Activated naive CD8-positive, alpha-beta T cell treated with anti-CD3 and anti-CD28 coated beads for 36 hours (primary cell): ENCODE measurements around the gene UBALD2. TPM values are rescaled to one million over a fixed set of nuclear protein-coding genes. Genes with fewer than 3 reads are reported as not detected.
"Not testable (repeated sequence)": the region's sequence is repeated elsewhere in the genome, so short reads cannot be mapped to it uniquely, and the experiment has no call there.

Experiments
- DNase-seq: peaks from one replicate; pipeline ENCODE4 v3.0.0; 2021
- H3K27ac Mint-ChIP-seq: one replicate; pipeline ENCODE4 v1.8.0; 2022; ENCODE audit warnings: mild to moderate bottlenecking, moderate library complexity, mixed read lengths
- H3K27me3 Mint-ChIP-seq: one replicate; pipeline ENCODE4 v1.8.0; 2022; ENCODE audit warnings: mild to moderate bottlenecking, mixed read lengths
- H3K36me3 Mint-ChIP-seq: one replicate; pipeline ENCODE4 v1.8.0; 2021; ENCODE audit warnings: mild to moderate bottlenecking, mixed read lengths
- H3K4me1 Mint-ChIP-seq: one replicate; pipeline ENCODE4 v1.8.0; 2021; ENCODE audit warnings: mixed read lengths
- H3K4me3 Mint-ChIP-seq: one replicate; pipeline ENCODE4 v1.8.0; 2022; ENCODE audit warnings: mild to moderate bottlenecking, moderate library complexity, mixed read lengths
- H3K9me3 Mint-ChIP-seq: one replicate; pipeline ENCODE4 v1.8.0; 2022; ENCODE audit warnings: mixed read lengths
- total RNA-seq, 2 experiments: library from RNA; stranded (reverse); gene quantifications; one replicate each; pipeline ENCODE4 v1.2.3, GENCODE V29; 2021

Gene UBALD2
- total RNA-seq, 2 experiments from 2014 or later: 262 to 268 TPM

DNA sequence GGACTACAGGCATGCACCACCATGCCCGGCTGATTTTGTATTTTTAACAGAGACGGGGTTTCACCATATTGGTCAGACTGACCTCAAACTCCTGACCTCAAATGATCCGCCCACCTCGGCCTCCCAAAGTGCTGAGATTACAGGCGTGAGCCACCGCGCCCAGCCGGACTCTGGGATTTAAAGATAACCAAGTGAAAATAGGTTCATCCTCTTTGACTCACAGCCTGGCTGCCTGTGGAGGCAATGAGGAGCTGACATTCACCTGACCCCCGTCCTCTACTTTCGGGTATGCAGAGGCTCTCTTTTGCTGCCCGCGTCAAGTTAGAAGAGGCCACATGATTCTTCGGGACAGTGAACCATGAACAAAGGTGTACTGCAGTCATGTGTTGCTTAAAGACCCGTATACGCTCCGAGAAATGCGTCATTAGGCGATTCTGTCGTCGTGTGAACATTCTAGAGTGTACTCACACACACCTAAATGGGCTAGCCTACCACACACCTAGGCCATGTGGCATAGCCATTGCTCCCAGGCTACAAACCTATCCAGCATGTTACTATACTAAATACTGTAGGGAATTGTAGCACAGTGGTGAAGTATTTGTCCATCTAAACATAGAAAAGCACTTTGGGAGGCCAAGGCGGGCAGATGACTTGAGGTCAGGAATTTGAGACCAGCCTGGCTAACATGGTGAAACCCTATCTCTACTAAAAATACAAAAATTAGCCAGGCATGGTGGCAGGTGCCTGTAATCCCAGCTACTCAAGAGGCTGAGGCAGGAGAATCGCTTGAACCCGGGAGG lies 12.0 kb upstream of the UBALD2 start:
- H3K9me3 Mint-ChIP-seq, H3K27me3 Mint-ChIP-seq, DNase-seq, H3K36me3 Mint-ChIP-seq: not testable (repeated sequence)
- Mint-ChIP-seq H3K27ac (peak overlapping the region; percentile 94), H3K4me1 (peaks cover 46% of the 10 kb centered on the region), H3K4me3 (peak overlapping the region; percentile 66)

DNA sequence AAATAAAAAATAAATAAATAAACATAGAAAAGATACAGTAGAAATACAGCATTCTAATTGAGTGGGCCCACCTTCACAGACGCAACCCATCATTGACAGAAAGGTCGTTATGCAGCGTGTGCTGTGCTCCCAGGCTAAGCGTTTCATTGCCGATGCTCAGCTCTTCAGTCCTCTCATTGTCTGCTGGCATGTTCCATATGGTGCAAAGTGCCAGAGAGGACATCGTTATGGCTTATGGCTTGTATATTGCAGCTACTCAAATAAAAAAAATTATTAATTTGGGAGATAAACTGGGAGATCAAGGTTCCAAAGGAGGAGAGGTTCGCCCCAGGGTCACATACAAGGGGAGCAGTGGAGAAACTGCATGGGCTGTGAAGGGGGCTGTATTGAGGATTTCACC lies 11.3 kb upstream of the UBALD2 start:
- no peak for DNase-seq
- Mint-ChIP-seq H3K27me3 (no peaks in the 10 kb centered on the region), H3K27ac (no peak overlapping the region), H3K4me3 (no peak overlapping the region), H3K36me3 (peaks cover 7% of the 10 kb centered on the region), H3K4me1 (peaks cover 44% of the 10 kb centered on the region), H3K9me3 (peaks cover 2% of the 10 kb centered on the region)

DNA sequence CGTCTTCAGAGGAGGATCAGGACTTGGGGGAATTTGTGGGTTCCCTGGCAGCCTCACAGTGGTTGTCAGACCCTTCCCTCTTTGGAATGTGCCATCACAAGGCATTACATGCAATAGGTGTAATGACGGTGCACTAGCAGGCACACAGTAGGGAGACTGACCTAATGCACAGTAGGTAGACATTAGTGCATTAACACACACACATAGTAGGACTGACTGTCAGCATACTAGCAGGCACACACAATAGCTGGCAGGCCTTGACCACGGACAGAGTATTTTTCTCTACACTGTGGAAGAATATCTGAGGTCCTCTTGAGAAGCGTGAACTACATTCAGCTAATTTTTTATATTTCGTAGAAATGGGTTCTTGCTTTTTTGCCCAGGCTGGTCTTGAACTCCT lies 10.9 kb upstream of the UBALD2 start:
- Mint-ChIP-seq H3K4me3 (no peak overlapping the region), H3K4me1 (peaks cover 44% of the 10 kb centered on the region), H3K27me3 (no peaks in the 10 kb centered on the region), H3K27ac (no peak overlapping the region), H3K9me3 (peaks cover 2% of the 10 kb centered on the region), H3K36me3 (peaks cover 7% of the 10 kb centered on the region)
- no peak for DNase-seq

DNA sequence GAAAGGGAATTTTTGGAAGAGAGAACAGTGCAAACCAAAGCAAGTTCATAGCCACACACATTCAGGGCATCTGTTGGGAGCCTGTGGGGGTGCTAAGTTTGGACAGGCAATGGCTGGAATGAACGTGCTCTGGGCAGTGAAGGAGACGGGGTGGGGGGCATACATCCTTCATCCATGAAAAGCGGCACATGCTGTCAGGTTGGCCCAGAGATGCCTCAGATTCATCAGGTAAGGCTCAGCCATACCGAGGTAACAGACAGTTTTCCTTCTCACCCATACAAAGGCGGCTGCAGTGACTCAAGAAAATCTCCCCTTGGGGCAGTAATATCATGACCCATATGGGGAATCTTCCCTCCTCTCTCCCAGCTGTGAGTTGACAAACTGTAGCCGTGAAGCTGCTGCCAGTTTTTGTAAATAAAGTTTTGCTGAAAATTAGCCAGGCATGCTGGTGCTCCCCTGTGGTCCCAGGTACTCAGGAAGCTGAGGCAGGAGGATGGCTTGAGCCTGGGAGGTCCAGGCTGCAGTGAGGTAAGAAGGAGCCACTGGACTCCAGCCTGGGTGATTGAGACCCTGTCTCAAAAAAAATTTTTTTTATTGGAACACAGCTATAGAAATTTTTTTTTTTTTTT lies 9.2 kb upstream of the UBALD2 start:
- Mint-ChIP-seq H3K27me3 (no peaks in the 10 kb centered on the region), H3K4me3 (peak overlapping the region; percentile 70), H3K4me1 (peaks cover 47% of the 10 kb centered on the region), H3K36me3 (peaks cover 9% of the 10 kb centered on the region), H3K9me3 (peaks cover 2% of the 10 kb centered on the region), H3K27ac (peak overlapping the region; percentile 91)
- DNase-seq: no peak

DNA sequence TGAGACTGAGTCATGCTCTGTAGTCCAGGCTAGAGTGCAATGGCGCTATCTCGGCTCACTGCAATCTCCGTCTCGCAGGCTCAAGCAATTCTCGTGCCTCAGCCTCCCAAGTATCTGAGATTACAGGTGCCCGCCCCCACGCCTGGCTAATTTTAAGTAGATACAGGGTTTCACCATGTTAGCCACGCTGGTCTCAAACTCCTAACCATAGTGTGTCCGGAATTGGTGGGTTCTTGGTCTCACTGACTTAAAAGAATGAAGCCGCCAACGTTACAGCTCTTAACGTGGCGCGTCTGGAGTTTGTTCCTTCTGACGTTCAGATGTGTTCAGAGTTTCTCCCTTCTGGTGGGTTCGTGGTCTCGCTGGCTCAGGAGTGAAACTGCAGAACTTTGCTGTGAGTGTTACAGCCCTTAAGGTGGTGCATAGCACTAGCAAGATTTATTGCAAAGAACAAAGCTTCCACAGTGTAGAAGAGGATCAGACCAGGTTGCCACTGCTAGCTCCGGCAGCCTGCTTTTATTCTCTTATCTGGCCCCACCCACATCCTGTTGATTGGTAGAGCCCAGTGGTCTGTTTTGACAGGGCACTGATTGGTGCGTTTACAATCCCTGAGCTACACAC lies 8.6 kb upstream of the UBALD2 start:
- not testable (repeated sequence) for H3K36me3 Mint-ChIP-seq, H3K9me3 Mint-ChIP-seq, H3K27me3 Mint-ChIP-seq
- Mint-ChIP-seq H3K27ac (peak overlapping the region; percentile 91), H3K4me3 (peak overlapping the region; percentile 70), H3K4me1 (peaks cover 48% of the 10 kb centered on the region)
- peak; percentile 78 for DNase-seq

DNA sequence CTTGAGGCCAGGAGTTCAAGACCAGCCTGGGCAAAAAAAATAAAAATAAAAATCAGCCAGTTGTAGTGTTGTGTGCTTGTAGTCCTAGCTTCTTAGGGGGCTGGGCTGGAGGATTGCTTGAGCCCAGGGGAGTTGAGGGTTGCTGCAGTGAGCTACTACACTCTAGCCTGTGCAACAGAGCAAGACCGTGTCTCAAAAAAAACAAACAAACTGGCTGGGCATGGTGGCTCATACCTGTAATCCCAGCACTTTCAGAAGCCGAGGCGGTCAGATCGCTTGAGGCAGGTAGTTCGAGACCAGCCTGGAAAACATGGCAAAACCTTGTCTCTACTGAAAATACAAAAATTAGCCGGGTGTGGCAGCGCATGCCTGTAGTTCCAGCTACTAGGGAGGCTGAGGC lies 4.9 kb upstream of the UBALD2 start:
- Mint-ChIP-seq H3K27me3 (no peaks in the 10 kb centered on the region), H3K4me1 (peaks cover 55% of the 10 kb centered on the region), H3K36me3 (peaks cover 9% of the 10 kb centered on the region), H3K4me3 (no peak overlapping the region), H3K27ac (no peak overlapping the region), H3K9me3 (peaks cover 2% of the 10 kb centered on the region)
- no peak for DNase-seq

DNA sequence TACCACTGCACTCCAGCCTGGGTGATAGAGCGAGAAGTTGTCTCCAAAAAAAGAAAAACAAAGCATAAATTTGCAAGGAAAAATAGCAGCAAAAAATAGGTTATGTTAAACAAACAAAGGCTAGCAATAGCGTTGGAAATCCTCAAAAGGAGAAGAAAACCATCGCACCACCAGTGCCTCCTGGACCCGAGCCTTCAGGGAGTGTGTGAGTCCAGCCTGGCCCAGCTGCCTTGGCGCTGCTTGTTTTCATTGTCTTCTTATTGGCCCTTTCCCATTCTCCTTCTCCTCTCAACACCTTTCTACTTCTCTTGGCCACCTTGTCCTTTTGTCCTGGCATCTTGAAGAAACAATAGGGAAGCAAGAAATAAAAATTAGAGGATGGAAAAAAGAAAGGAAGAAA lies 4.5 kb upstream of the UBALD2 start:
- no peak for DNase-seq
- Mint-ChIP-seq H3K4me3 (no peak overlapping the region), H3K4me1 (peaks cover 50% of the 10 kb centered on the region), H3K27me3 (no peaks in the 10 kb centered on the region), H3K9me3 (peaks cover 2% of the 10 kb centered on the region), H3K36me3 (peaks cover 6% of the 10 kb centered on the region), H3K27ac (peak overlapping the region; percentile 58)

DNA sequence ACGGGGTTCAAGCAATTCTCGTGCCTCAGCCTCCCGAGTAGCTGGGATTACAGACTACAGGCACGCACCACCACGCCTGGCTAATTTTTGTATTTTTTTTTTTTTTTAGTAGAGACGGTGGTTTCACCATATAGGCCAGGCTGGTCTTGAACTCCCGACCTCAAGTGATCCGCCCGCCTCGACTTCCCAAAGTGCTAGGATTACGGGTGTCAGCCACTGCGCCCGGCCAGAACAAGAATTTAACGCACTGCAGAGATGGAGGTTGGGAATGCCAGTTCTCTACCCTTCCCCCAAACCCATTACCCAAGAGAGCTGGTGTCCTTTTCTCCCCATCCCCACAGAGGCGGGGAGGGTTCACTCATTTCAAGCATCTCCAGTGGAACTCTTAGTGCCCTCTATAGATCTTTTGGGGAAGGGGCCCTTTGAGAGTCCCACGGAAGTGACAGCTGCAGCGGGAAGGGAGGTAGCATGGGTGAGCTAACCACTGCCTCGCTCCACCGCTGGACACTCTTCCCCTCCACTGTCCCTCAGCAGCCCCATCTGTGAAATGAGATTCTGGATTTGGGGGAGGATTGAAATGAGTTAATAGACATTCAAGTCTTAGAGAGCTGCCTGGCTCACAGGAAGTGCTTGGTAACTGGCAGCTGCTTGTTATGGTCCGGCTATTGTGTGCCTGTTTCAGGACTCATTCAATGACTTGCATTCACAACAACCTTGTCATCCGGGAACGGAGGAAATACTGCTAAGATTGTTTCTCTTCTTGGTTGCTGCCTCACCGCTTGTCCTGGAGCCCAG lies 3.5 kb upstream of the UBALD2 start:
- Mint-ChIP-seq H3K4me3 (no peak overlapping the region), H3K9me3 (peaks cover 2% of the 10 kb centered on the region), H3K36me3 (peaks cover 10% of the 10 kb centered on the region), H3K27me3 (no peaks in the 10 kb centered on the region), H3K27ac (peak overlapping the region; percentile 84), H3K4me1 (peaks cover 42% of the 10 kb centered on the region)
- DNase-seq: no peak

DNA sequence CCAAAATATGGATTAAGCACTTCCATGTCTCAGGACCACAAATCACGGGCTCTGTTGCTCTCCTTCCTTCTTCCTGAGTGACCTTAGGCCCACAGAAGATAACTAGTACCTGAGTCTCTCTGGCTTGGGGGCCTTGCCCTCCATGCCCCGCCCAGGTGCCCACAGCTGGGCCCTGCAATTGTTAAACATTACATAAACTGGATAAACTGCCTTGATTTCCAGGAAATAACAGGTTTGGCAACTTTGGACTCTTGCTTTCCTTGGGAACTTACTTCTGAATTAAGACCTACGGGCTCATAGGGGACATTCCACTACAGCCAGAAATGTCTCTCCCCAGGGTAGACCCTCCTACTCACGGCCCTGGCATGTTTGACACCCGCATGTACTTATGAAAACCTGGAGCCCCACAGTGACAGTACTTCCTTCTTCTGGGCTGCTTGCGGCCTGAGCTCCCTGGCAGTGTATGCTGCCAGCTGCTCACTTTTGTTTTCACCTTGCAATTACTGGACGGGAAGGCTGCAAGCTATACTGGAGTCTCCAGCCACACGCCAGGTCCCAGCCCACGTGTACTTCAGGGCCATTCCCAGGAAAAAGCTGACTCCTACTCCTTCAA lies 2.3 kb upstream of the UBALD2 start:
- Mint-ChIP-seq H3K4me1 (peaks cover 42% of the 10 kb centered on the region), H3K36me3 (peaks cover 18% of the 10 kb centered on the region), H3K9me3 (no peaks in the 10 kb centered on the region), H3K4me3 (peak overlapping the region; percentile 58), H3K27me3 (peaks cover 1% of the 10 kb centered on the region), H3K27ac (peak overlapping the region; percentile 84)
- DNase-seq: peak; percentile 47

DNA sequence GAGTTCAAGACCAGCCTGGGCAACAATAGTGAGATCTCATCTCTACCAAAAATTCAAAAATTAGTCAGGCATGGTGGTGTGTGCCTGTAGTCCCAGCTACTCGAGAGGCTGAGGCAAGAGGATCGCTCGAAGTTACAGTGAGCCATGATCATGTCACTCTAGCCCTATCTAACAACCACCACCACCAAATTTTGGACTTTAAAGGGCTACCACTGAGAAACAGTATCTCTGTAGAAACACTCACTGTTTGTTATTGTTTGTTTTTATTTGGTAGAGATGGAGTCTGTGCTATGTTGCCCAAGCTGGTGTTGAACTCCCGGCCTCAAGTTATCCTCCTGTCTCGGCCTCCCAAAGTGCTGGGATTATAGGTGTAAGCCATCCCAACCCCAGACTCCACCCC lies 1.3 kb upstream of the UBALD2 start:
- peaks cover 29% of the 10 kb centered on the region for H3K36me3 Mint-ChIP-seq
- peaks cover 49% of the 10 kb centered on the region for H3K4me1 Mint-ChIP-seq
- peak overlapping the region; percentile 84 for H3K27ac Mint-ChIP-seq
- no peak for DNase-seq
- peak overlapping the region; percentile 66 for H3K4me3 Mint-ChIP-seq
- peaks cover 5% of the 10 kb centered on the region for H3K27me3 Mint-ChIP-seq
- H3K9me3 Mint-ChIP-seq: no peaks in the 10 kb centered on the region

DNA sequence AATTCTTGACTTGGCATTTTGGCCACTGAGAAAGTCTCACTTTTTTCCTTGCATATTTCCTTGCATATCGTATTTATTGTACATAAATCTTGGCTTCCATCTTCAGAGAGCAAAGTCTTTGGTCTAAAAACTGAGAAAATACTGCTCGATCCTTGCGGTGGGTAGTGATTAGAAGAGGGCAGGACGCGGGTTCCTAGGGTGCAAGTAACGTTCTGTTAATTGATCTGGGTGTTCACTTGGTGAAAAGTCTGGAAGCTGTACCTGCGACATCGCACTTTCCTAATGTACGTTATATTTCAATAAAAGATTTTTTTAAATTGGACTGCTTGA lies 758 bp upstream of the UBALD2 start:
- H3K27ac Mint-ChIP-seq: peak overlapping the region; percentile 84
- peaks cover 34% of the 10 kb centered on the region for H3K36me3 Mint-ChIP-seq
- H3K9me3 Mint-ChIP-seq: no peaks in the 10 kb centered on the region
- H3K27me3 Mint-ChIP-seq: peaks cover 5% of the 10 kb centered on the region
- H3K4me3 Mint-ChIP-seq: peak overlapping the region; percentile 66
- no peak for DNase-seq
- peaks cover 52% of the 10 kb centered on the region for H3K4me1 Mint-ChIP-seq

DNA sequence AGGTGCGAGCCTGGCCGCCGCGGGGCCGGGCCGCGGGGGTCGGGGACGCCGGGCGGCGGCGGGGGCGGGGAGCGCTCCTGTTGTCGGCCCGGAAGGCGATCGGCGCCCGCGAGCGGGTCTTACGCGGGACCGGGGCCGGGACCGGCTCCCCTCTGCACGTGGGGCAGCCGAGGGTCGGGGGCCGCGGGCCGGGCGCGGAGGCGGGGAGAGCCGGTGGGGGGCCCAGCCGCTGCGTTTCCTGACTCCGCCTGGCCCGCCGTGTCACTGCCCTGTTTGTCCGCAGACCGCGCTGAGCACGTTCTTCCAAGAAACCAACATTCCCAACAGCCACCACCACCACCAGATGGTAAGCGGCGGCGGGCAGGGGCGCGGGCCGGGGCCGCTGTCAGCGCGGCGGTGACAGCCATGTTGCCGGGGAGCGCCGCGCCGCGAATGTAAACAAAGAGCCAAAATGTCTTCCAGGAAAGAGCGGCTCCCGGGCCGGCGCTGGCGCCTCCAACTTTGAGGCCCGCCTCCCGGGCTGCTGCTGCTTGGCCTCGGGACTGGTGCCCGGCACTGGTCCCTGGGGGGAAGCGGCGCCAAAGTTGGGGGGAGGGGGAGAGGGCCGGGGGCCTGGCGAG lies 586 bp downstream of the UBALD2 start:
- Mint-ChIP-seq H3K9me3 (no peaks in the 10 kb centered on the region), H3K4me1 (peaks cover 54% of the 10 kb centered on the region), H3K27ac (peak overlapping the region; percentile 100), H3K36me3 (peaks cover 43% of the 10 kb centered on the region), H3K4me3 (peak overlapping the region; percentile 95), H3K27me3 (peaks cover 5% of the 10 kb centered on the region)
- DNase-seq: peak; percentile 64

DNA sequence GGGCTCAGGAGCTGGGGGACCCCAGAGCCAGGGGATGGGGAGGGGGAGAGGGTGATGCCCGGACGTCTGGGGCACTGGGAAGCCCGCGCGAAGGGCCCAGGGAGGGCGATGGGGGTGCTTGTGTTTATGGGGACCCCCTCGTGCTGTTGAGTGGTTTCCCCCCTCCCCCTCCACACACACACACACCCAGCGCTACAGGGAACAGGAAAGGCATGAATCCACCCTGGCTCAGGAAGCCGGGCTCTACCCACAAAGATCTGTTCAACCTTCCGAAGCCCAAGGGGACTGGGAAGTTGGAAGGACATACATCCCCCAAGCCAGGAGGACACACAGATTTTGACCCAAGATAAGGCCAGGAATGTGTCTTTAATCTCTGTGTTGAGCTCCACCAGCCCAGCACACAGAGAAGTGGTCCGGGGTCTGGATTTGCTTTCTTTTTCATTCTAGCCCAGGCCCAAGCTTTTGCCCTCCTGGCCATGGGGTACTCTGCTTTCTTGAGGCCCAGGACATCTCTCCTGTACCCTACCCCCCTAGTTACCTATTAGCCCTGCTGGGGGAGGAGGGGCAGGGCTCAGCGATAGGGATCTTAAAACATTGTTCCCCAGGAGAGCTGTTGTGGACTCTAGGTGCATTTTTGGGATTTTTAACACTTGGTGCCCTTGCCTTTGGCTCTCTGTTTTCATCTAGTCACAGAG lies 1.2 kb downstream of the UBALD2 start:
- Mint-ChIP-seq H3K27me3 (peaks cover 5% of the 10 kb centered on the region), H3K9me3 (no peaks in the 10 kb centered on the region), H3K27ac (peak overlapping the region; percentile 100), H3K36me3 (peaks cover 48% of the 10 kb centered on the region), H3K4me1 (peaks cover 57% of the 10 kb centered on the region), H3K4me3 (peak overlapping the region; percentile 95)
- DNase-seq: no peak

DNA sequence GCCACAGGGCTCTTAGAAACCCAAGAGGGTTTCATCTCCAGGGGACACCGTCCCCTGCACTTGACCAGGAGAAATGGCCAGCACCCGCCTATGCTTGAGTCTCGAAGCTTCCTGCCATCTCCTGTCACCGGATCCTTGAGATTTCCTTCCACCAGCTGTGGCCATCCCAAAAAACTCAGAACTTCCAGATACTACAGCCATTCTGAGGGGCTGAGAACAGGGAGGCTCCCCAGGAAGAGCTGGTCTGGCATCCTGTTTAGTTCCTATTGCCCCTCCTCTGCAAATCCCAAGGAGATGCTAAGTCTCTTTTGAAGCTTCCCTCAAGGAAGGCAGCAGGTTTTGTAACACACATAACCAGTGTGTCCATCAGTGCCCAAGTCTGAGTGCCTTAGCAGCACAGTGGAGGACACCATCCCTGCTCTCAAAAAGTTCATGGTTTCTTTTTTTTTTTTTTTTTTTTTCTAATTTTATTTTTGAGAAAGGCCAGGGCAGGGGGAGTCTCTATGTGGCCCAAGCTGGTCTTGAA lies 2.0 kb downstream of the UBALD2 start:
- H3K4me1 Mint-ChIP-seq: peaks cover 51% of the 10 kb centered on the region
- H3K27ac Mint-ChIP-seq: peak overlapping the region; percentile 100
- DNase-seq: no peak
- H3K9me3 Mint-ChIP-seq: no peaks in the 10 kb centered on the region
- H3K36me3 Mint-ChIP-seq: peaks cover 52% of the 10 kb centered on the region
- peaks cover 5% of the 10 kb centered on the region for H3K27me3 Mint-ChIP-seq
- peak overlapping the region; percentile 95 for H3K4me3 Mint-ChIP-seq
